ENCODE measurements around the gene DOP1B. TPM values are rescaled to one million over a fixed set of nuclear protein-coding genes. Genes with fewer than 3 reads are reported as not detected.
A peak's percentile ranks its signal among the peaks of the same experiment; 100 is the strongest.
"Not testable (repeated sequence)": the region's sequence is repeated elsewhere in the genome, so short reads cannot be mapped to it uniquely, and the experiment has no call there.

The DOP1B gene
- total and polyA plus RNA-seq, 7 experiments from 2014 or later = 3.8 to 34.0 (median 13.1) TPM

GRCh38 chr21:36132696-36133095 is 23.9 kb upstream of the DOP1B start:
- no peak for ATAC-seq

GRCh38 chr21:36134803-36135390 is 21.7 kb upstream of the DOP1B start, which contains the start of gene CBR3:
Gene CBR3, plus strand, starts transcription at chr21:36135079. Its CDS starts 114 bp downstream, at chr21:36135193.
- peak within 1 kb of the TSS; percentile 81 for H3K4me3 ChIP-seq (ENCODE audit: low read length)
- ChIA-PET CTCF (interaction anchor here (1.2 to 1.5 kb wide), 2 partner anchors 9 to 15 kb away, joined by 4 to 7 read pairs; no protein-coding TSS in a partner anchor), POLR2A (interaction anchor here (0.6 to 1.7 kb wide), 7 partner anchors 11 to 166 kb away, joined by 3 to 8 read pairs (median 4); partner anchors contain the start of gene CBR1)
- Mint-ChIP-seq H3K36me3 (peaks cover 0 to 14% (median under 1%) of the 10 kb centered on the region in 5 donors), H3K9me3 (no peaks in the 10 kb centered on the region), H3K27me3 (no peaks in the 10 kb centered on the region), H3K27ac (peak within 1 kb of the TSS; percentile 79 to 94 (median 89)), H3K4me1 (peaks cover 14 to 36% (median 30%) of the 10 kb centered on the region in 7 donors), H3K4me3 (peak within 1 kb of the TSS; percentile 83 to 98 (median 92))
- intact Hi-C loops (cut with micrococcal nuclease) = loop anchor here (1.0 to 5.0 kb wide), 5 partner anchors 10 to 1248 kb away; partner anchors contain the start of genes DOP1B (in 2 of the 2) and SETD4 (in 1 of the 2)
- DNase-seq (peak; percentile 30 to 81 (median 47)), ATAC-seq (peak; percentile 68)
- peaks cover 5 to 14% of the 10 kb centered on the region in 2 donors for H3K4me1 ChIP-seq (ENCODE audit: control insufficient read depth in 2 of 2, insufficient read depth in 2 of 2, low read length in 2 of 2)
- no peaks in the 10 kb centered on the region for H3K27me3 ChIP-seq (ENCODE audit: control insufficient read depth in 2 of 2, insufficient read depth in 2 of 2, low read length in 2 of 2)
- no peaks in the 10 kb centered on the region for H3K36me3 ChIP-seq (ENCODE audit: control insufficient read depth in 2 of 3, insufficient read depth in 3 of 3, low read length in 3 of 3)
- H3K9me3 ChIP-seq (ENCODE audit: control insufficient read depth in 2 of 3, low read length in 3 of 3) = no peaks in the 10 kb centered on the region
- peak within 1 kb of the TSS; percentile 58 for H3K27ac ChIP-seq (ENCODE audit: low read depth, low read length)

More at GRCh38 chr21:36132696-36133095, 23.9 kb upstream of the DOP1B start:
- H3K27me3 Mint-ChIP-seq = peaks cover 0 to 5% (median 0%) of the 10 kb centered on the region in 5 donors
- H3K36me3 Mint-ChIP-seq = peaks cover 0 to 10% (median 0%) of the 10 kb centered on the region in 5 donors
- no peak overlapping the region for H3K27ac ChIP-seq (ENCODE audit: low read depth, low read length)
- no peaks in the 10 kb centered on the region for H3K27me3 ChIP-seq (ENCODE audit: control insufficient read depth in 2 of 2, insufficient read depth in 2 of 2, low read length in 2 of 2)
- H3K4me1 ChIP-seq (ENCODE audit: control insufficient read depth in 2 of 2, insufficient read depth in 2 of 2, low read length in 2 of 2) = peaks cover 11 to 14% of the 10 kb centered on the region in 2 donors
- peak overlapping the region in 2 of 10 donors; percentile 7 to 13 for H3K4me3 Mint-ChIP-seq
- intact Hi-C loops (cut with micrococcal nuclease) = loop anchor here in 1 of 2 donors (5.0 kb wide), 1 partner anchor 1245 kb away; no protein-coding TSS in a partner anchor
- H3K9me3 Mint-ChIP-seq = no peaks in the 10 kb centered on the region
- H3K36me3 ChIP-seq (ENCODE audit: control insufficient read depth in 2 of 3, insufficient read depth in 3 of 3, low read length in 3 of 3) = no peaks in the 10 kb centered on the region
- DNase-seq = no peak
- no peak overlapping the region for H3K4me3 ChIP-seq (ENCODE audit: low read length)
- H3K9me3 ChIP-seq (ENCODE audit: control insufficient read depth in 2 of 3, low read length in 3 of 3) = no peaks in the 10 kb centered on the region
- H3K27ac Mint-ChIP-seq = no peak overlapping the region
- ChIA-PET CTCF (interaction anchor here (0.8 to 1.6 kb wide), 2 partner anchors 9 to 10 kb away, joined by 3 to 4 read pairs; no protein-coding TSS in a partner anchor), POLR2A (no interaction called here)
- peaks cover 16 to 47% (median 43%) of the 10 kb centered on the region in 7 donors for H3K4me1 Mint-ChIP-seq

- Histone ChIP-seq H3K27me3 (ENCODE audit: control insufficient read depth in 2 of 2, insufficient read depth in 2 of 2, low read length in 2 of 2) (no peaks in the 10 kb centered on the region), H3K9me3 (ENCODE audit: control insufficient read depth in 2 of 3, low read length in 3 of 3) (no peaks in the 10 kb centered on the region), H3K36me3 (ENCODE audit: control insufficient read depth in 2 of 3, insufficient read depth in 3 of 3, low read length in 3 of 3) (no peaks in the 10 kb centered on the region), H3K4me1 (ENCODE audit: control insufficient read depth in 2 of 2, insufficient read depth in 2 of 2, low read length in 2 of 2) (peaks cover 4 to 13% of the 10 kb centered on the region in 2 donors), H3K27ac (ENCODE audit: low read depth, low read length) (peak overlapping the region; percentile 58), H3K4me3 (ENCODE audit: low read length) (peak overlapping the region; percentile 81)
- ATAC-seq = peak; percentile 84
- intact Hi-C loops (cut with micrococcal nuclease) = loop anchor here (1.0 to 2.0 kb wide), 4 partner anchors 10 to 75 kb away; partner anchors contain the start of genes DOP1B (in 2 of the 2) and SETD4 (in 1 of the 2)
- Mint-ChIP-seq H3K27ac (peak overlapping the region; percentile 79 to 94 (median 88)), H3K4me1 (peaks cover 11 to 33% (median 26%) of the 10 kb centered on the region in 7 donors), H3K36me3 (peaks cover 0 to 13% (median 4%) of the 10 kb centered on the region in 5 donors), H3K4me3 (peak overlapping the region; percentile 83 to 98 (median 92)), H3K9me3 (no peaks in the 10 kb centered on the region), H3K27me3 (no peaks in the 10 kb centered on the region)
- peak; percentile 25 to 76 (median 41) for DNase-seq
- POLR2A ChIA-PET = interaction anchor here (0.6 to 1.7 kb wide), 7 partner anchors 10 to 165 kb away, joined by 3 to 8 read pairs (median 4); partner anchors contain the start of gene CBR1
- CTCF ChIA-PET = interaction anchor here (0.6 to 1.5 kb wide), 4 partner anchors 10 to 16 kb away, joined by 4 to 7 read pairs (median 6); no protein-coding TSS in a partner anchor
These were observed 21.1 kb upstream of the DOP1B start for GRCh38 chr21:36135391-36136102.

- not testable (repeated sequence) for H3K9me3 ChIP-seq (ENCODE audit: control insufficient read depth in 2 of 3, low read length in 3 of 3); H3K27ac ChIP-seq (ENCODE audit: low read depth, low read length); H3K27me3 Mint-ChIP-seq; H3K36me3 ChIP-seq (ENCODE audit: control insufficient read depth in 2 of 3, insufficient read depth in 3 of 3, low read length in 3 of 3); H3K9me3 Mint-ChIP-seq; H3K27me3 ChIP-seq (ENCODE audit: control insufficient read depth in 2 of 2, insufficient read depth in 2 of 2, low read length in 2 of 2); H3K27ac Mint-ChIP-seq; DNase-seq; H3K4me3 ChIP-seq (ENCODE audit: low read length); H3K4me3 Mint-ChIP-seq; ATAC-seq
- POLR2A ChIA-PET = interaction anchor here (1.4 kb wide), 1 partner anchor 22 kb away, joined by 3 read pairs; no protein-coding TSS in a partner anchor
- peaks cover 4 to 12% of the 10 kb centered on the region in 2 donors for H3K4me1 ChIP-seq (ENCODE audit: control insufficient read depth in 2 of 2, insufficient read depth in 2 of 2, low read length in 2 of 2)
- H3K36me3 Mint-ChIP-seq = peaks cover 0 to 15% (median 5%) of the 10 kb centered on the region in 5 donors
- CTCF ChIA-PET = interaction anchor here (0.6 to 2.2 kb wide), 7 partner anchors 11 to 194 kb away, joined by 3 to 8 read pairs (median 4); no protein-coding TSS in a partner anchor
- intact Hi-C loops (cut with micrococcal nuclease) = loop anchor here (2.0 kb wide), 2 partner anchors 15 to 245 kb away; partner anchors contain the start of gene CHAF1B (in 1 of the 2)
- peaks cover 7 to 34% (median 32%) of the 10 kb centered on the region in 7 donors for H3K4me1 Mint-ChIP-seq
These were observed 16.8 kb upstream of the DOP1B start for GRCh38 chr21:36139791-36140190.

- ChIA-PET CTCF (interaction anchor here (0.6 to 2.6 kb wide), 17 partner anchors 9 to 191 kb away, joined by 3 to 26 read pairs (median 4); no protein-coding TSS in a partner anchor), POLR2A (interaction anchor here (0.6 to 1.4 kb wide), 6 partner anchors 8 to 181 kb away, joined by 3 to 4 read pairs (median 3); partner anchors contain the start of genes MORC3 and SETD4)
- Histone ChIP-seq H3K4me3 (ENCODE audit: low read length) (no peak overlapping the region), H3K27me3 (ENCODE audit: control insufficient read depth in 2 of 2, insufficient read depth in 2 of 2, low read length in 2 of 2) (no peaks in the 10 kb centered on the region), H3K36me3 (ENCODE audit: control insufficient read depth in 2 of 3, insufficient read depth in 3 of 3, low read length in 3 of 3) (no peaks in the 10 kb centered on the region), H3K9me3 (ENCODE audit: control insufficient read depth in 2 of 3, low read length in 3 of 3) (no peaks in the 10 kb centered on the region), H3K27ac (ENCODE audit: low read depth, low read length) (peak overlapping the region; percentile 74), H3K4me1 (ENCODE audit: control insufficient read depth in 2 of 2, insufficient read depth in 2 of 2, low read length in 2 of 2) (peaks cover 18 to 19% of the 10 kb centered on the region in 2 donors)
- Mint-ChIP-seq H3K4me1 (peaks cover 11 to 42% (median 39%) of the 10 kb centered on the region in 7 donors), H3K4me3 (peak overlapping the region in 5 of 10 donors; percentile 1 to 15 (median 3)), H3K27ac (peak overlapping the region; percentile 16 to 92 (median 83)), H3K9me3 (no peaks in the 10 kb centered on the region), H3K27me3 (no peaks in the 10 kb centered on the region), H3K36me3 (peaks cover 0 to 23% (median 11%) of the 10 kb centered on the region in 5 donors)
- DNase-seq = peak; percentile 50 to 92 (median 84)
- intact Hi-C loops (cut with micrococcal nuclease) = loop anchor here (1.0 to 2.0 kb wide), 8 partner anchors 15 to 444 kb away; partner anchors contain the start of genes DOP1B (in 2 of the 2), CHAF1B (in 1 of the 2) and MORC3 (in 1 of the 2)
- peak; percentile 99 for ATAC-seq
These were observed 15.1 kb upstream of the DOP1B start for GRCh38 chr21:36141513-36141925.
